HG02970 (cell line): ENCODE measurements around the gene MAPK7.

Experiments
- ATAC-seq: cut with Tn5 transposase; IDR thresholded peaks from one replicate; pipeline ENCODE4 v1.9.1; 2021; ENCODE audit warnings: mild to moderate bottlenecking, moderate library complexity, moderate number of reproducible peaks; ENCODE audit not compliant: unreplicated experiment, low FRiP score

Gene MAPK7

DNA sequence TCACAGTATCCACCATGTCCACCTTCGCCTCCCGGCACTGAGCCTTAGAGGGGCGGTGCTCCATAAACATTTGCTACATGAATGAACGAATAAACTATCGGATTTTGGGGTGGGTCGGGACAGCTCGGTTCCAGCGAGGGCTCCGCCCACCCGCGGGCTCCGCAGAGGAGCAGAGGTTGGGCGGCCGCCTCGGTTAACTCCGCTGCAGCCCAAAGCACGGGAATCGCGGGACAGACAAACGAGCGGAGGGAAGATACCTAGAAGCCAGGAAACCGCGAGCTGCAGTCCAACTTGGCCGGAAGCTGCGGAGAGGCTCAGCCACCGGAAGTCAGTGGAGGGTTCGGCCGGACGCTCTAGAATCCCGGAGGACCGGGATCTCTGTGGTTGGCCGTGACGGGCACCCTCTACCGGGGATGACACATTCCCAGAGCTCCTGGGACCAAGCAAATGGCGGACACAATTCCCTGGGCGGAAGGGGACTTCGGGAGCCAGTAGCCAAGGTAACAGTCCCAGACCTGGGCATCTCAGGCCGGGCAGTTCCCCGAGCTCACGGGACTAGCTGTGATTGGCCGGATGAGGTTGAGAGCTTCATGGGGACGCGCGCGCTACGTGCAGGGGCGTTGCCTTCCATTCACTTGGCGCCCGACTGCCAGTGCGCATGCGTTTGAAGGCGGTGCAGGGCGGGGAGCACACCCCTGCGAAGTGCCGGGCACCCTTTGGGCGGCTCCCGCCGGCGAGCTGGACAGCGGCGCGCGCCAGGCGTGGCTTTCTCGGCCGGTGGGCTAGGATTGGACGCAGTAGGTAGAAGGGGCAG, 489 bp upstream of the MAPK7 start:
- peak; percentile 93 for ATAC-seq

DNA sequence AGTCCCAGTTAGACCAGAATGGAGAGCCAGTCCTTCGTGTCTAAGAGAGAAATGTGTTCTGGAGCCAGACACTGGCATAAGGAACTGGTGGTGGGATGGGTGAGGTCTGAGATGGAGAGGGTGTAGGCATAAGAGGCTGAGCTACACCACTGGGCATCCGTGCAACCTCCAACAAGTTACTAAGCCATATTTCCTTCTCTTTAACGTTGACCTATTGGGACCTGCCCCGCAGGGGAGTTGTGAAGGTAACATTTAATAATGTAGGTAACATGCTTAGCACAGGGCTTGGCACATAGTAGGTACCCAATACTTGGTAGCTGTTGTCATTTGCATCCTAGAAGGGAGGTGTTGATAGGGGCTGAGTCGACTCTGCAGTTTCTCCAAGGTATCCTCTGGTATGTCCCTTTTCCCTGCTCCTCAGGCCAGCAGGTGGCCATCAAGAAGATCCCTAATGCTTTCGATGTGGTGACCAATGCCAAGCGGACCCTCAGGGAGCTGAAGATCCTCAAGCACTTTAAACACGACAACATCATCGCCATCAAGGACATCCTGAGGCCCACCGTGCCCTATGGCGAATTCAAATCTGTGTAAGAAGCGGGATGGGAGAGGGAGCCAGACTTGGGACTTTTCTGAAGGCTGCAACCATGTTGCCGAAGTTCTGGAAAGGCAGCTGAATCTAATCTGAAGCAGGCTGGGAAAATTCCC, 1.2 kb downstream of the MAPK7 start:
- no peak for ATAC-seq

DNA sequence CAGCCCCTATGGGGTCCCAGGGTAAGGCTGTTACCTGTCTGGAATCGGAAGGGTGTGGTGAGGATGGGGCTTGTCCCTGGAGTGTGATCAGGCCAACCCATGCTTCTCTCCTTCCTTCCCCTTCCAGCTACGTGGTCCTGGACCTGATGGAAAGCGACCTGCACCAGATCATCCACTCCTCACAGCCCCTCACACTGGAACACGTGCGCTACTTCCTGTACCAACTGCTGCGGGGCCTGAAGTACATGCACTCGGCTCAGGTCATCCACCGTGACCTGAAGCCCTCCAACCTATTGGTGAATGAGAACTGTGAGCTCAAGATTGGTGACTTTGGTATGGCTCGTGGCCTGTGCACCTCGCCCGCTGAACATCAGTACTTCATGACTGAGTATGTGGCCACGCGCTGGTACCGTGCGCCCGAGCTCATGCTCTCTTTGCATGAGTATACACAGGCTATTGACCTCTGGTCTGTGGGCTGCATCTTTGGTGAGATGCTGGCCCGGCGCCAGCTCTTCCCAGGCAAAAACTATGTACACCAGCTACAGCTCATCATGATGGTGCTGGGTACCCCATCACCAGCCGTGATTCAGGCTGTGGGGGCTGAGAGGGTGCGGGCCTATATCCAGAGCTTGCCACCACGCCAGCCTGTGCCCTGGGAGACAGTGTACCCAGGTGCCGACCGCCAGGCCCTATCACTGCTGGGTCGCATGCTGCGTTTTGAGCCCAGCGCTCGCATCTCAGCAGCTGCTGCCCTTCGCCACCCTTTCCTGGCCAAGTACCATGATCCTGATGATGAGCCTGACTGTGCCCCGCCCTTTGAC, 2.4 kb downstream of the MAPK7 start:
- ATAC-seq, result no peak

DNA sequence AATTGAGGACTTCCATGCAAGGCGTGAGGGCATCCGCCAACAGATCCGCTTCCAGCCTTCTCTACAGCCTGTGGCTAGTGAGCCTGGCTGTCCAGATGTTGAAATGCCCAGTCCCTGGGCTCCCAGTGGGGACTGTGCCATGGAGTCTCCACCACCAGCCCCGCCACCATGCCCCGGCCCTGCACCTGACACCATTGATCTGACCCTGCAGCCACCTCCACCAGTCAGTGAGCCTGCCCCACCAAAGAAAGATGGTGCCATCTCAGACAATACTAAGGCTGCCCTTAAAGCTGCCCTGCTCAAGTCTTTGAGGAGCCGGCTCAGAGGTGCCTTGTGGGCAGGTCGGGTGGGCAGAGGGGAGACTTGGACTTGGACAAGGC, 3.1 kb downstream of the MAPK7 start:
- ATAC-seq, result no peak

DNA sequence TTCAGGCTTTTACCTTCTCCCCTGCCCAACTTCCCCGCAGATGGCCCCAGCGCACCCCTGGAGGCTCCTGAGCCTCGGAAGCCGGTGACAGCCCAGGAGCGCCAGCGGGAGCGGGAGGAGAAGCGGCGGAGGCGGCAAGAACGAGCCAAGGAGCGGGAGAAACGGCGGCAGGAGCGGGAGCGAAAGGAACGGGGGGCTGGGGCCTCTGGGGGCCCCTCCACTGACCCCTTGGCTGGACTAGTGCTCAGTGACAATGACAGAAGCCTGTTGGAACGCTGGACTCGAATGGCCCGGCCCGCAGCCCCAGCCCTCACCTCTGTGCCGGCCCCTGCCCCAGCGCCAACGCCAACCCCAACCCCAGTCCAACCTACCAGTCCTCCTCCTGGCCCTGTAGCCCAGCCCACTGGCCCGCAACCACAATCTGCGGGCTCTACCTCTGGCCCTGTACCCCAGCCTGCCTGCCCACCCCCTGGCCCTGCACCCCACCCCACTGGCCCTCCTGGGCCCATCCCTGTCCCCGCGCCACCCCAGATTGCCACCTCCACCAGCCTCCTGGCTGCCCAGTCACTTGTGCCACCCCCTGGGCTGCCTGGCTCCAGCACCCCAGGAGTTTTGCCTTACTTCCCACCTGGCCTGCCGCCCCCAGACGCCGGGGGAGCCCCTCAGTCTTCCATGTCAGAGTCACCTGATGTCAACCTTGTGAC, 3.6 kb downstream of the MAPK7 start:
- no peak for ATAC-seq

DNA sequence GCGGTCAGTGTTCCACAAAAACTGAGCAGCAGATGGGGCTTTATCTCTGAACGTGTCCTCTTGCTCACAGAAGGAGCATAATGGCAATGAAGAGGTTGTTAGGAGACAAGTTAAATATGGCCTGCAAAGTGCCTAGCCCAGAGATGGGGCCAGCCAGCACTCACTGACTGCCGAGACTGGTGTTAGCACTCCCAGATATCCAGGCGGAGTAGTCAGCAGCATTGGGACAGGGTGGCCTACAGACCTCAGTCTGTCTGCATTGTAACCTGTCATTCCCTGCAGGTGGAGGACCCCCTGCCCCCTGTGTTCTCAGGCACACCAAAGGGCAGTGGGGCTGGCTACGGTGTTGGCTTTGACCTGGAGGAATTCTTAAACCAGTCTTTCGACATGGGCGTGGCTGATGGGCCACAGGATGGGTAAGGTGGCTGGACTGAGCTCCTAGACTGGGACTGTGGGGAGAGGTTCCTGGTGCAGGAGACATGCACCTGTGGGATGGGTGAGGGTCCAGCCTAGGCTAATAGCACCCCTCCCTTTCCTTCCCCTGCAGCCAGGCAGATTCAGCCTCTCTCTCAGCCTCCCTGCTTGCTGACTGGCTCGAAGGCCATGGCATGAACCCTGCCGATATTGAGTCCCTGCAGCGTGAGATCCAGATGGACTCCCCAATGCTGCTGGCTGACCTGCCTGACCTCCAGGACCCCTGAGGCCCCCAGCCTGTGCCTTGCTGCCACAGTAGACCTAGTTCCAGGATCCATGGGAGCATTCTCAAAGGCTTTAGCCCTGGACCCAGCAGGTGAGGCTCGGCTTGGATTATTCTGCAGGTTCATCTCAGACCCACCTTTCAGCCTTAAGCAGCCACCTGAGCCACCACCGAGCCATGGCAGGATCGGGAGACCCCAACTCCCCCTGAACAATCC, 4.5 kb downstream of the MAPK7 start:
- ATAC-seq, result no peak

DNA sequence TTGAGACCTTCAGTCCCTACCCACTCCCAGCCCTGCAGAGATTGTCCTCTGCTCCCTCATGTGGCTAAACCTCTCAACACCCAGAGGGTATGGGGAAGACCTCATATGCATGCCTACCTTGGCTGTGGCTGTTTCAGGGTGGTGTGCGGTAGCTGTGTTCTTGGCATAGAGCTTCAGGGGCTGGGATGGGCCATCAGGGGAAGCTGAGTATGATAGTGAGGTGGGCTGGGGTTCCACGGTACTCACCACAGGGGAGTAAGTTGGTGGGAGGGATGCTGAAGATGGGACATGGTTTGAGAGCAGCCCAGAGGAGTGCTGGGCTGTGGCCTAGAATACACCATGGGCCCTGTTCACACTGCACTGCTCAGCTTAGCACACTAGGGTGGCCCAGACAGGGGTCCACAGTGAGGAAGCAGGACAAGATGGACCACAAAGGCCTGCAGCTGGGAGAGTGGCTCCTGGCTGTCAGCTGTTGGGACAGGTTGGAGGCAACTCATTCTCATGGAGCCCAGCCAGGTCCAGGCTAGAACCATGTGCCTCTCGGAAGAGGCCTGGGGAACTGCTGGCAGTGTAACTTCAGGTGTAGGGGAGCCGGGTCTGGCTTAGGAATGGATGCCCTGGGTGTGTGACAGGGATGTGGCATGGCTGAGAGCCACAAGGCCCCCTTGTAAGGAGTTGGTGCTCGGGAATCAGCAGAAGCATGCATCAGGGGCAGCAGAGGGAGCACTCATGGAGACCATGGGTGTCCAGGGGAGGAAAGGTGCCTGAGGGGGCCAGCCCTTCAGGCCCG, 5.6 kb downstream of the MAPK7 start:
- no peak for ATAC-seq

DNA sequence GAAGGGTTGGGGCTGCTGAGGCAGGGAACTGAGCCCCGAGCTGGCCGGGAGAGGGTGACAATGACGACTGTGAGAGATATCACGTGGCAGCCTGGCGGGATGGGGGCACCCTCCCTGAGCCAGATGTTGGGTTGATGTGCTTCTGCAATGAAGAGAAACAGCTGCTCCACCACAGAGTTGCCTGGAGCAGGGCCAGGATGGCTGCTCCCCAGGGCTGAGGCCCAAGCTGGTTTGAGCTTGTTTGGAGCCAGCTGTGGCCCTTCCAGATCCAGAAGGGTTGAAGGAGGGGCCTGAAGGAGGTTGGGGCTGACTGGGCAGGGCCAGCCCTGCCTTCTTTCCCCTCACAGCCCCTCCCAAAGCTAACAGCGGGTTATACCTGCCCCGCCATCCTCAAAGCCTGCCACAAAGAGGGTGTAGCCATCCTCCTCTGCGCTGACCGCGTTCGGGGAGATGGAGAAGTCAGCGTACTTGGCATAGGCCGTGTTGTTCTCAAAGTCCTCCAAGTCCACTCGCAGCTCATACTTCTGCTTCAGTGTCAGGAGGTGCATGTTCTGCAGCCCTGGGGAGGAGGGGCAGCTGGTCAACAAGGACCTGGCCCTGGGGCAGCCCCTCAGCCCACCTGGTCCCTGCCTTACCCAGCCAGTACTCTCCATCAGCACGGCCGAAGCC, 6.6 kb downstream of the MAPK7 start:
- ATAC-seq, result no peak

DNA sequence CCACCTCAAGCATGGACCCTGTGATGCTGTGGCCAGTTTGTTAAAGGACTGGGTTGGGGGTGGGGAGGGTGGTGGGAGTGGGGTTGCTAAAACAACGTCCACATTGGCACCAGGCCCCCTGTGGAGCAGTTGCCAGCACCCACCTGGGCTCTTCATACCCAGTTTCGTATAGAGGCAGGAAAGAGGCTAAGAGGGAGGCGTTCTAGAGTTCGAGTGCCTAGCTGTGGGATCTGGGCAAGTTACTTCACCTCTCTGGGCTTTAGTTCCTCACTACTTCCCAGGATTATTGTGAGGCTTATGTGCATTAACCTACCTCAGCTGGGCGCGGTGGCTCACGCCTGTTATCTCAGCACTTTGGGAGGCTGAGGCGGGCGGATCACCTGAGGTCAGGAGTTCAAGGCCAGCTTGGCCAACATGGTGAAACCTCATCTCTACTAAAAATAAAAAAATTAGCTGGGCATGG, 7.3 kb downstream of the MAPK7 start:
- no peak for ATAC-seq

DNA sequence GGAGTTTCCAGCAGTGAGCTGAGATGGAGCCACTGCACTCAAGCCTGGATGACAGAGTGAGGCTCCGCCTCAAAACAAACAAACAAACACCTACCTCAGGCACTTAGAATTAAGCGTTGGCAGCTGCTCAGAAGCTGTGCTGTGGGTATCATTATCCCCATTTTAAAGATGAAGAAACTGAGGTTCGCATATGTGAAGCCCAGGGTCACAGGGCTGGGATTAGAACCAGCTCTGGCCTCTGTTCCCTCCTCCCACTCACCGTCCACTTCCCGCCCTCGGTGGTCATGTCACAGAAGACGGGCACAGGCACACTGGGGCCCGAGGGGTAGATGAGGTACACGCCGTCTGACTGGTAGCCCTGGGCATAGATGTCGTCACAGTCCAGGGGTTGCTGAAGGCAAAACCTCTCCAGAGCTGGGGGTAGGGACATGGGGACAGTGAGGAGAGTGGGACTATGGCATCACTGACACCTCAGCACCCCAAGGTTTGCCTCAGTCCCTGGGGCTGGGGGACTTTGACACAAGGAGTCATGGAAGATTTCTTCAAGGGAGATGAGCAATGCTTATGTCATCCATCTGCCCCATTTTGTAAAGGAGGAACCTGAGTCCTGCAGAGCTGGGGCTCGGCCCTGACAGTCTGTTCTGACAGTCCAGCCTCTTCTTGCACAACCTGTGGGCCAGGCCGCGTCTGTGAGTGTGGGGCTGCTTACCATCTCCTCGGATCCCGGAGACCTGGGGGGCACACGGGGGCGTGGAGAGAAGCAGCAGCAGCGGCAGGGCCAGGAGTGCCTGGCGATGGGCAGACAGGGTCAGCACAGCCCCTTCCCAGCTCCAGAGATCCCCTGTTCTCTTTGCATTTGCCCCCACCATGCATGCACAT, 8.0 kb downstream of the MAPK7 start:
- no peak for ATAC-seq

DNA sequence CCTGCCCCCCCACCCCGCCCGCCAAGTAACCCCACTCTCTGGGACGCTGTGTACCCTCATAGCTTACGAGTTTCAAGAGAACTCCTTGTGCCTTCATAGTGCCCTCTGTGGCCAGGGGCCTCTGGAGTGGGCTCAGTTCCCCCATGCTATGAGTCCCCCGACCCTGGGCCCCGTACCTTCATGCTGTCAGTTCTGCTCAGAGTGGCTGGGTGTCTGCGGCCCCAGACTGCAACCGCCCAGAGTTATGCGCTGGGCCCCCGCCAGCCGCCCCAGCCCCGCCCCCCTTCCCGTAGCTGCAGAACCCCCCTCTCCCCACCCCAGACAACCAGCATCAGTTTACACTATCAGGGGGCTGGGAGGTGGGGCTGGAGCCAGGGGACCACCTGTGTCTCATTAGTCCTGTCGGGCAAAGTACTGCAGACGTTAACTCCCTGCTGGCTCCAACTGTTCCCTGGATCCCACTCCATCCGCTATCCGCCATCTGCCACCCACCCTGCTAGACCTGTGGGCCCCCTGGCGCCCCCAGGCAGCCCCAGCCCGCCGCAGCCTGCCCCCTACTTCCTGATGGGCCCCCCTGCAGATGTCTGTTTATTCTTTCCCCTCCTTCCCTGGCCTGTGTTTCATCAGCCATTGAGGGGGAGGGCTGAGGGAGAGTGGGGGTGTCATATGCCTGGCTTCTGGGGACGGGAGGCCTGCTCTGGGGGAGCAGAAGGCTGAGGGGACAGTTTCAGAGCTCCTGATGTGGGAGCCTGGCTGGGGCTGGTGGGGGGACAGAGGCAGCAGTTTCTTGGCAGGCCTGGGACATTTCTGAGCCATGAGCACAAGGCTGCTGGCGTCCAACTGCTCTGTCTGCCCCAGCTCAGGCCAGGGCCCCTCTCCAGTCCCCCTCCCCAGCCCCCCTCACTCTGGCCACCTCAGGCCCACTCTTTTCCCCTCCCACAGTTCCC, 8.9 kb downstream of the MAPK7 start, which contains the start of gene MFAP4:
TSS of gene MFAP4 (minus strand) at position 217 of the 947 bp plus-strand sequence. CDS start at position 182, 35 bp downstream.
- ATAC-seq, result no peak

DNA sequence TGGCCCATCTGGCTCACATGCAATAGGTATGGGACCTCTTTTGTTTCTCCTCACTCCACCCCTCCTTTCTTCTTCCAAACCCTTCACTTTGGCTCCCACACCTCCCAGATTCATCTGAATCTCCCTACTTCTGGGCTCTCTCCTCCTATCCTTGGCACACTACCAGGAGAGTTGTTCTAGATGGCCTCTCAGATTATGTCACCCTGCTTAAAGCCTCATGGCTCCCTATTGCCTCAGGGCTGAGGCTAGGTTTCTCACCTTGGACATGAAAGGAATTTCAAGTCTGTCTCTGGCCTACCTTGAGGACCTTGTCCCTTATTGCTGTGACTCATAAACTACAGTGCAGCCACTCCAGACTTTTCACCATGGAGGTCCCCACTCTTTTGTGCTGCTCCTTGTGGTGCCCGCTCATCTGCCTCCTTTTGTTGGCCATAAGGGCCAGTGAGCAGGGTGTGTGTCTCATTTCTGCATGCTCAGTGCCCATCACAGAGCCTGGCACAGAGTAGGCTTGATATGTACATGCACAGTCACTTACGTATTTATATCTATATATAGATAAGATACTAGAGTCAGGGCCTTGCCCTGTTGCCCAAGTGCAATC, 9.7 kb downstream of the MAPK7 start:
- no peak for ATAC-seq

DNA sequence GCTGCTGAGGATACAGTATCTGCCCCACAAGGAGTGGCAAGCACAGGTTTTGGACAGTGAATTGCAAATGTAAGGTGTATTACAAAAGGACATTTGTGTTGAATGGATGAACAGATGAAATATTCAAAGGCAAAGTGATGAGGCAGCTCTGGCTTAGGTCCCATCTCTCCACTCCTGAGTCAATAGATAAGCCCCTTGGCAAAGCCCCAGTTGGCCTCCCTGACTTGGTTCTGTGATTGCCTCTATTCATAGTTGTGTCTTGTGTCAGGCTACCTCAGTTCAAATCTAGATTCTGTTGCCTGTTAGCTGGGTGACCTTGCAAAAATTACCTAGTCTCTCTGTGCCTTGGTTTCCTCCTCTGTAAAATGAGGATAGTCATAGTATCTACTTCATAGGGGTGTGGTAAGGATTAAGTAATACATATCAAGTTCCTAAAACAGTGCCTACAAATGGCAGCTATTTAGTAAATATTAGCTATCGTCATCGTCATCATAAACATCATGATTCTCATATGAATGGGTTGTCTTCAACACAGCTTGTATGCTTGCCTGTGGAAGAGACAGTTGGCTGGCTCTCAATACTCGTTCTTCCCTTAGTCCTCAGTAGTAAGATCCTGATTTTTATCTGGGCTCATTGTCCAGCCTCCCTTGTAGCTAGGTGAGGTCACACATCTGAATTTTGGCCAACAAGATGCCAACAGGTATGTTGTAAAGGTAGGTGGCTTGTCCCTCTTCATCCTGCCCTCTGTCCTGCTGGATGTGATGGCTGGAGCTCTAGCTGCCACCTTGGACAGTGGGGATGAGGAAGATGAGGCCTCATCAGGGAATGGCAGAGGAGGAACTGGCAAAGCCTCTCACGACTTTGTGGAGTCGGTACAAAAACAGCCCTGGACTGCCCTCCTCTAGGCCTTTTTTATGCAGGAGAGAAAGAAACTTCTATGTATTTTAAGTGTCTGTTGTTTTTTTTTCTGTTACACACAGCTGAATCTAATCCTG, 10.8 kb downstream of the MAPK7 start:
- ATAC-seq, result no peak

DNA sequence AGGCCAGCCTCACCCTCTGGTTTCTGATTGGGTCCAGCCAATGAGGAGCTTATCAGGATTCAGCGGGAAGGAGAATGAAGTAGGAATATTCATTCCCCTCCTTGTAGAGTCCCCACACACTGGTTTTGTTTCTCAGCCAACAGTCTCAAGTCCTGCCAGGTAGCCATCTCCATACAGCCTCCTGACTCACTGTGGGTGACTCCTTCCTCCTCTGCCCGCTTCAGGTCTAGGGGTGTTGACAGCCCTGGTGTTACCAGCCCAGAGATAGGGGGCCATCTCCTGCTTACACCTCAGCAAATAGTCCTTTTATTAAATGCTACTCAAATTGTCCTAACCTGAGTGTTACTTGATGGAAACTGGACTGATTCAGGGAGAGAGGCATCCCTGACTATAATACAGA, 12.7 kb downstream of the MAPK7 start:
- ATAC-seq, result no peak
